GM21825 (cell line): ENCODE data around the gene TAF11L7.
"Not testable (repeated sequence)": the region's sequence is repeated elsewhere in the genome, so short reads cannot be mapped to it uniquely, and the experiment has no call there.

Source experiments
- ATAC-seq: cut with Tn5 transposase; IDR thresholded peaks from one replicate; pipeline ENCODE4 v1.9.1; 2021; ENCODE audit warnings: mild to moderate bottlenecking, moderate library complexity; ENCODE audit not compliant: unreplicated experiment

Gene TAF11L7

DNA sequence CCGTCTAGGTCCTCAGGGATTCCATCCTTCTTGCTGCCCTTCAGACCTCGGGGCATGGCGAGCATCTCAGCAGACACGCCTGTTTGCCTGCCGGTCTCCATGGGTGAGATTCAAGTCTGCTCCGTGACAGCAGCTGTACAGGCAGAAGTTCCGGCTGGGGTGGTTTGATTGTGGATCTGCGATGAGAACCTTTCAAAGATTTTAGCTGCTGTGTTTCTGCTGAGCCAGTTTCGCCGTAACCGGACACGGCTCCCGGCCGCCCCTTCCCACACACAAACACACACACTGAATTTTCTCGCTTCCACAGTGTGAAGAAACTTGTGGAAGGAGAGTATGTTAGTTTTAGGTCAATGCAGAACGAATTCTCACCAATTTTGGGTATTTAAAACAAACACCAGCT, at the start of gene TAF11L7:
Gene TAF11L7 (minus strand): TSS at position 101 of the 400 bp plus-strand sequence.
- not testable (repeated sequence) for ATAC-seq

DNA sequence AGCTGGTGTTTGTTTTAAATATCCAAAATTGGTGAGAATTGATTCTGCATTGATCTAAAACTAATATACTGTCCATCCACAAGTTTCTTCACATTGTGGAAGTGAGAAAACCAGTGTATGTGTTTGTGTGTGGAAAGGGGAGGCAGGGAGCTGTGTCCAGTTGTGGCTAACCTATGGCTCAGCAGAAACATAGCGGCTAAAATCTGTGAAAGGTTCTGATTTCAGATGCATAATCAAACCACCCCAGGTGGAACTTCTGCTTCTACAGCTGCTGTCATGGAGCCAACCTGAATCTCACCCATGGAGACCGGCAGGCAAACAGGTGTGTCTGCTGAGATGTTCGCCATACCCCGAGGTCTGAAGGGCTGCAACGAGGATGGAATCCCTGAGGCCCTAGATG, 48.6 kb upstream of the TAF11L7 start, which contains the start of gene TAF11L14:
Gene TAF11L14 (plus strand): TSS at position 301 of the 400 bp plus-strand sequence.
- ATAC-seq = no peak

- ATAC-seq = not testable (repeated sequence)
These were observed 46.2 kb upstream of the TAF11L7 start, which contains the start of gene TAF11L13 for GRCh38 chr5:17631788-17632187. Gene TAF11L13 (plus strand): TSS chr5:17632088.

DNA sequence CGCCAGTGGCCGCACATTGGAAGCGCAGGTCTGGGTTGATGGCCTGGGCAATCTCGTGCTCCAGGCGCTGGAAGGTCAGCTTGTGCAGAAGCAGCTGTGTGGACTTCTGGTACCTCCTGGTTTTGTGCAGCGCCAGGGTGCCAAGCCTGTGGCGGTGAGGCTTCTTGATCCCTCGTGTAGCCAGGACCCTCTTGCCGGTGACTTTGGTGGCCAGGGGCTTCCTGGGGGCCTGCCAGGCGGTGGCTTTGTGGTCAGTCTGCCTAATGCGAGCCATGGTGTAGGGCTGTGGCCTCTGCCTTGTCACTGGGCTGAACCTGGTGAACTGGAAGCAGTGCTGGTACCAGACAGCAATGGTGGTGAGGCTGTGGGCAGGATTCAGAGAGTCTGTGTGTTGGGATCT, 40.1 kb upstream of the TAF11L7 start:
- no peak for ATAC-seq

DNA sequence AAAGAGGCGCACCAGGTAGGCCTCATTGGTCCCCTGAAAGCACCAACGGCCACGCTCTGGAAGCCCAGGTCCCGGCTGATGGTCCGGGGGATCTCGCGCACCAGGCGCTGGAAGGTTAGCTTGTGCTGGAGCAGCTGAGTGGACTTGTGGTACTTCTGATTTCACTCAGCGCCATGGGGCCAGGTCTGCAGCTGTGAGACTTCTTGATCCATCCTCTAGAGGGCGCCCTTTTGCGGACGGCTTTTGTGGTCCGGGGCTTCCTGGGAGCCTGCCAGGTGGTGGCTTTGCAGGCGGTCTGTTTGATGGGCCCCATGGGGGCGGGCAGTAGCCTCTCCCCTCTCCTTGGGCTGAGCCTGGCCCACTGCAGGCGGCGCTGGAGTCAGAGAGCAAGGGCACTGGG, 35.1 kb upstream of the TAF11L7 start:
- no peak for ATAC-seq

DNA sequence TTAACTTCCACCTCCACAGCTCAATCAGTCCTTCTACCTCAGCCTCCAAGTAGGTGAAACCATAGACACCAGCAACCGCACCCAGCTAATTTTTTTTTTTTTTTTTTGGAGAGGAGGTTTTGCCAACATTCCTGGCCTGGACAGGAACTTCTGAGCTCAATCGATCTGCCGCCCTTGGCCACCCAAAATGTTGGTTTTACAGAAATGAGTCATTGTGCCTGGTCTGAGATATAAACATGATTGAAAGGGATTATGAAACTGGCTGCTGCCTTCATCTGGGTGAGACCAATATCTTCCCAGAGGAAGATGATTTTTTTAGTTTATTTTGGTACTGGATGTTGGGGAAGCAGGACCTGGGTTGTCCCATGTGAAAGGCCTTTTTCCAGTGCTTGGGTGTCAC, 33.8 kb upstream of the TAF11L7 start:
- no peak for ATAC-seq

- ATAC-seq = no peak
These were observed 29.5 kb upstream of the TAF11L7 start for GRCh38 chr5:17614872-17615605.

DNA sequence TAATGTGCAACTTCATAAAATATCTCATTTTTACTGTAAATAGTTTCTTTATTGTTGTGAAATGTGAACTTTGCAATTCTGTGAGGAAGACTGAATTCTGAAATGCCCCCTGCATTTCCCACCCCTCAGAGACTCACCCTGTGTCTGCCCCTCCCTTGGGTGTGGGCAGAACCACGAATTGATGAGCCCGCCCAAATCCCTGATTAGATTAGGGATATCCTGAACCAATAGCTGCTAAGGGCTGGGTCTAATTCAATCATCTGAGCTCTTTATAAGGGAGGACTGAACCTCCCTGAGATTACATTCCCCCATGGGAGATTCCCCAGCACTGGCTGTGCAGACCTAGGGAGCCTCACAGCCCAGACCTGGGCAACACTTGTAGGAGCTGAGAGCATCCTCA, 24.5 kb upstream of the TAF11L7 start, which contains the start of gene TAF11L12:
Gene TAF11L12 (plus strand): TSS at position 301 of the 400 bp plus-strand sequence.
- not testable (repeated sequence) for ATAC-seq

- ATAC-seq = not testable (repeated sequence)
These were observed 21.9 kb upstream of the TAF11L7 start for GRCh38 chr5:17607461-17607860.

DNA sequence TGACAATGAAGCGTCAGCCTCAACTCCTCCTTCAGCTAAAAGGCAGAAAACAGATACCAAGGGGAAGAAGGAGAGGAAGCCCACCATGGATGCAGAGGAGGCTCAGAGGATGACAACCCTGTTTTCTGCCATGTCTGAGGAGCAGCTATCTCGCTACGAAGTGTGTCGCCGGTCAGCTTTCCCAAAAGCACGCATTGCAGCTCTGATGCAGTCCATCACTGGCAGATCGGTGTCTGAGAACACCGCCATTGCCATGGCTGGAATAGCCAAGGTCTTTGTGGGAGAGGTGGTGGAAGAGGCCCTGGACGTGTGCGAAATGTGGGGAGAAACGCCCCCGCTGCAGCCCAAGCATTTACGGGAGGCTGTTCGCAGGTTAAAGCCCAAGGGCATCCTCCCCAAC, 19.4 kb upstream of the TAF11L7 start:
- no peak for ATAC-seq

DNA sequence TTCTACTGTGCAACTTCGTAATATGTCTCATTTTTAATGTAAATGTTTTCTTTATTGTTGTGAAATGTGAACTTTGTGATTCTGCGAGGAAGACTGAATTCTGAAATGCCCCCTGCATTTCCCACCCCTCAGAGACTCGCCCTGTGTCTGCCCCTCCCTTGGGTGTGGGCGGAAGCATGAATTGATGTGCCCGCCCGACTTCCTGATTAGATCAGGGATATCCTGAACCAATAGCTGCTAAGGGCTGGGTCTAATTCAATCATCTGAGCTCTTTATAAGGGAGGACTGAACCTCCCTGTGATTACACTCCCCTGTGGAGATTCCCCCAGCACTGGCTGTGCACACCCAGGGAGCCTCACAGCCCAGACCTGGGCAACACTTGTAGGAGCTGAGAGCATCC, 18.3 kb upstream of the TAF11L7 start, which contains the start of gene TAF11L11:
Gene TAF11L11 (plus strand): TSS at position 304 of the 400 bp plus-strand sequence.
- ATAC-seq = not testable (repeated sequence)

GRCh38 chr5:17597728-17598127, 12.2 kb upstream of the TAF11L7 start, which contains the start of gene TAF11L10:
Gene TAF11L10 (minus strand): TSS chr5:17597828.
- not testable (repeated sequence) for ATAC-seq

- ATAC-seq = not testable (repeated sequence)
These were observed 8.7 kb upstream of the TAF11L7 start, which contains the start of gene TAF11L9 for GRCh38 chr5:17594255-17594654. Gene TAF11L9 (minus strand): TSS chr5:17594394.

DNA sequence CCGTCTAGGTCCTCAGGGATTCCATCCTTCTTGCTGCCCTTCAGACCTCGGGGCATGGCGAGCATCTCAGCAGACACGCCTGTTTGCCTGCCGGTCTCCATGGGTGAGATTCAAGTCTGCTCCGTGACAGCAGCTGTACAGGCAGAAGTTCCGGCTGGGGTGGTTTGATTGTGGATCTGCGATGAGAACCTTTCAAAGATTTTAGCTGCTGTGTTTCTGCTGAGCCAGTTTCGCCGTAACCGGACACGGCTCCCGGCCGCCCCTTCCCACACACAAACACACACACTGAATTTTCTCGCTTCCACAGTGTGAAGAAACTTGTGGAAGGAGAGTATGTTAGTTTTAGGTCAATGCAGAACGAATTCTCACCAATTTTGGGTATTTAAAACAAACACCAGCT, 5.3 kb upstream of the TAF11L7 start, which contains the start of gene TAF11L8:
Gene TAF11L8 (minus strand): TSS at position 101 of the 400 bp plus-strand sequence.
- ATAC-seq = not testable (repeated sequence)
